Kidney epithelial cell (primary cell): ENCODE measurements around the gene MTOR. TPM values are rescaled to one million over a fixed set of nuclear protein-coding genes. Genes with fewer than 3 reads are reported as not detected.

ENCODE experiments used
- DNase-seq: peaks from one replicate; pipeline ENCODE4 v3.0.0-alpha.2; 2010; ENCODE audit warnings: low read depth
- H3K27me3 ChIP-seq: 2 replicates; pipeline ENCODE4 v1.6.0; 2011; ENCODE audit warnings: low read length; ENCODE audit not compliant: control insufficient read depth, insufficient read depth
- H3K36me3 ChIP-seq: 2 replicates; pipeline ENCODE4 v1.5.1; 2011; ENCODE audit warnings: low read length; ENCODE audit not compliant: control insufficient read depth, insufficient read depth
- H3K4me3 ChIP-seq: 2 replicates; pipeline ENCODE4 v1.5.1; 2011; ENCODE audit warnings: low read depth, mild to moderate bottlenecking, control low read depth, low read length
- CTCF ChIP-seq: IDR thresholded peaks from 2 replicates; pipeline ENCODE4 v1.5.1; 2011; ENCODE audit warnings: mild to moderate bottlenecking, moderate library complexity, low read length, control low read depth, inconsistent platforms; ENCODE audit not compliant: insufficient read depth, poor library complexity, severe bottlenecking
- total RNA-seq: library from RNA; depleted of rRNA; stranded (reverse); fragments of >200 nt; gene quantifications from 2 replicates; pipeline ENCODE4 v1.2.3, GENCODE V29; 2015

Gene MTOR
- total RNA-seq, 1 donor from 2014 or later: 41.3 TPM

- no peak for DNase-seq
- Histone ChIP-seq H3K4me3 (no peak overlapping the region), H3K36me3 (peaks cover 3% of the 10 kb centered on the region), H3K27me3 (no peaks in the 10 kb centered on the region)
- TF ChIP-seq CTCF: no peak
Measured at GRCh38 chr1:11256299-11256698, 6.1 kb downstream of the MTOR start.

- H3K36me3 ChIP-seq: peaks cover 3% of the 10 kb centered on the region
- no peak overlapping the region for H3K4me3 ChIP-seq
- TF ChIP-seq CTCF: no peak
- H3K27me3 ChIP-seq: no peaks in the 10 kb centered on the region
- no peak for DNase-seq
Measured at GRCh38 chr1:11253226-11253625, 9.1 kb downstream of the MTOR start.

GRCh38 chr1:11252538-11252937 is 9.8 kb downstream of the MTOR start:
- DNase-seq: no peak
- no peak for TF ChIP-seq CTCF
- no peak overlapping the region for H3K4me3 ChIP-seq
- H3K36me3 ChIP-seq: peaks cover 3% of the 10 kb centered on the region
- H3K27me3 ChIP-seq: no peaks in the 10 kb centered on the region

- TF ChIP-seq CTCF: no peak
- Histone ChIP-seq H3K36me3 (no peaks in the 10 kb centered on the region), H3K27me3 (no peaks in the 10 kb centered on the region), H3K4me3 (no peak overlapping the region)
- no peak for DNase-seq
Measured at GRCh38 chr1:11248169-11248568, 14.2 kb downstream of the MTOR start.

- peak; percentile 26 for DNase-seq
- Histone ChIP-seq H3K27me3 (no peaks in the 10 kb centered on the region), H3K4me3 (no peak overlapping the region), H3K36me3 (no peaks in the 10 kb centered on the region)
- TF ChIP-seq CTCF: no peak
Measured at GRCh38 chr1:11245904-11246719, 16.2 kb downstream of the MTOR start.

- no peaks in the 10 kb centered on the region for H3K27me3 ChIP-seq
- TF ChIP-seq CTCF: no peak
- H3K4me3 ChIP-seq: no peak overlapping the region
- no peak for DNase-seq
- peaks cover 2% of the 10 kb centered on the region for H3K36me3 ChIP-seq
Measured at GRCh38 chr1:11245248-11245647, 17.1 kb downstream of the MTOR start.
